HepG2 (cell line): Measurements from ENCODE around the gene SLC16A5. TPM values are rescaled to one million over a fixed set of nuclear protein-coding genes. Genes with fewer than 3 reads are reported as not detected.

Source experiments
- ATAC-seq: fragments of 200-7000 bp; cut with Tn5 transposase; 3 replicates; pipeline ENCODE4 v1.9.1; 2020; ENCODE audit warnings: mild to moderate bottlenecking, moderate library complexity
- BruUV-seq: library from RNA; stranded (reverse); fragments of 400-500 nt; replicated peaks from 2 replicates; lab custom pipeline; 2021; lab: Mats Ljungman, UMichigan
- CTCF ChIA-PET: fragments of 300-600 bp; formaldehyde crosslinking; extraction: SDS; loops from one replicate; lab custom pipeline; 2021; ENCODE audit warnings: low total read pairs, inconsistent platforms, low intra/inter-chr PET ratio; lab: Yijun Ruan, JAX
- POLR2A ChIA-PET: fragments of 350-600 bp; sonication (Branson Sonifier 250); formaldehyde crosslinking; loops from one replicate; lab custom pipeline; 2020; ENCODE audit warnings: antibody characterized with exemption, inconsistent platforms; lab: Yijun Ruan, JAX
- DNase-seq: peaks from one replicate; pipeline ENCODE4 v3.0.0-alpha.2; 2015; ENCODE audit warnings: low spot score
- FAIRE-seq: peaks from 3 replicates; lab custom pipeline; 2011; peaks lifted over from hg19 to GRCh38; lab: Jason Lieb, UNC
- H2AFZ ChIP-seq: one replicate; pipeline ENCODE4 v1.6.1; 2011; ENCODE audit warnings: low read length, inconsistent platforms
- H3K27ac ChIP-seq: fragments of 300-600 bp; 3 replicates; pipeline ENCODE4 v1.8.0; 2011; ENCODE audit warnings: mixed run types, mild to moderate bottlenecking, mixed read lengths, low read length, inconsistent platforms; ENCODE audit not compliant: insufficient read depth; ENCODE audit errors: extremely low read length
- H3K27me3 ChIP-seq, 2 experiments: fragments of 200-600 bp in 1 of 2; 2 replicates in 1 of 2; 3 replicates in 1 of 2; pipeline versions ENCODE4 v1.6.0 to v1.8.0; 2011; ENCODE audit warnings: low read length in 2 of 2, mild to moderate bottlenecking in 2 of 2, moderate library complexity in 2 of 2, inconsistent platforms in 1 of 2; ENCODE audit not compliant: insufficient read depth in 2 of 2, control insufficient read depth in 1 of 2
- H3K36me3 ChIP-seq, 2 experiments: fragments of 200-600 bp in 1 of 2; replicated peaks in 1 of 2; 2 replicates in 1 of 2; 3 replicates in 1 of 2; pipeline versions ENCODE4 v1.5.1 to v1.8.0; 2011; ENCODE audit warnings: low read length in 2 of 2, inconsistent platforms in 1 of 2; ENCODE audit not compliant: insufficient read depth in 2 of 2, control insufficient read depth in 1 of 2
- H3K4me1 ChIP-seq: 2 replicates; pipeline ENCODE4 v1.5.1; 2012; ENCODE audit warnings: low read length, inconsistent platforms; ENCODE audit not compliant: insufficient read depth
- H3K4me2 ChIP-seq: 2 replicates; pipeline ENCODE4 v1.6.0; 2011; ENCODE audit warnings: low read depth, low read length, inconsistent platforms
- H3K4me3 ChIP-seq, 3 experiments: fragments of 200-600 bp in 1 of 3; sonication (generic), shearing (Covaris generic) in 1 of 3; replicated peaks in 1 of 3; 2 replicates each; pipeline ENCODE4 v1.5.1; 2011 to 2016; ENCODE audit warnings: low read length in 3 of 3, inconsistent platforms in 2 of 3, low read depth in 2 of 3, mild to moderate bottlenecking in 2 of 3, control low read depth in 1 of 3, mixed read lengths in 1 of 3; ENCODE audit not compliant: insufficient read depth in 1 of 3
- H3K79me2 ChIP-seq: one replicate; pipeline ENCODE4 v1.6.1; 2011; ENCODE audit warnings: low read length, inconsistent platforms; ENCODE audit not compliant: insufficient read depth
- H3K9ac ChIP-seq: 2 replicates; pipeline ENCODE4 v1.6.0; 2011; ENCODE audit warnings: mild to moderate bottlenecking, low read depth, low read length, inconsistent platforms; ENCODE audit not compliant: insufficient read depth
- H3K9me3 ChIP-seq: 2 replicates; pipeline ENCODE4 v1.5.1; 2012; ENCODE audit warnings: mild to moderate bottlenecking, low read length
- H4K20me1 ChIP-seq: 2 replicates; pipeline ENCODE4 v1.6.0; 2011; ENCODE audit warnings: inconsistent platforms, mild to moderate bottlenecking, low read length, moderate library complexity; ENCODE audit not compliant: insufficient read depth
- CHCHD3 ChIP-seq: sonication (generic); formaldehyde crosslinking; IDR thresholded peaks from 2 replicates; pipeline ENCODE4 v1.8.0; 2022; ENCODE audit warnings: mild to moderate bottlenecking, missing genetic modification reagents, moderate library complexity
- IKZF1 ChIP-seq: fragments of 450-650 bp; IDR thresholded peaks from 2 replicates; pipeline ENCODE4 v1.7.1; 2016
- SIX4 ChIP-seq: sonication (generic); formaldehyde crosslinking; IDR thresholded peaks from 2 replicates; pipeline ENCODE4 v1.4.0; 2020; ENCODE audit warnings: missing genetic modification reagents
- TOE1 ChIP-seq: sonication (generic); formaldehyde crosslinking; IDR thresholded peaks from 2 replicates; pipeline ENCODE4 v1.4.0; 2020; ENCODE audit warnings: mild to moderate bottlenecking, missing genetic modification reagents
- ZBTB4 ChIP-seq: sonication (generic); formaldehyde crosslinking; IDR thresholded peaks from 2 replicates; pipeline ENCODE4 v1.4.0; 2020; ENCODE audit warnings: missing genetic modification reagents, mild to moderate bottlenecking, borderline replicate concordance
- ZMYM4 ChIP-seq: sonication (generic); formaldehyde crosslinking; IDR thresholded peaks from 2 replicates; pipeline ENCODE4 v1.8.1; 2023; ENCODE audit warnings: mild to moderate bottlenecking, missing genetic modification reagents
- ZNF12 ChIP-seq: sonication (generic); formaldehyde crosslinking; IDR thresholded peaks from 2 replicates; pipeline ENCODE4 v1.5.0; 2020; ENCODE audit warnings: missing genetic modification reagents
- ZNF17 ChIP-seq: sonication (generic); formaldehyde crosslinking; IDR thresholded peaks from 2 replicates; pipeline ENCODE4 v1.5.0; 2020; ENCODE audit warnings: mild to moderate bottlenecking, missing genetic modification reagents
- WGBS: methylation state at CpG from one replicate; pipeline ENCODE4 v1.1.6; 2017; ENCODE audit warnings: low lambda C conversion rate; 5-methylcytosine and 5-hydroxymethylcytosine counted together
- in situ Hi-C: cut with HindIII; loops from 2 replicates; pipeline ENCODE4 v1.10.0; 2017; ENCODE audit warnings: low pct_unique_long_range_greater_than_20kb; ENCODE audit not compliant: extremely low pct_ligation_motif_present
- intact Hi-C: fragments of 100-400 bp; cut with micrococcal nuclease; formaldehyde crosslinking; loops from one replicate; pipeline ENCODE4 v1.10.0; 2022; ENCODE audit not compliant: unreplicated experiment
- polyA plus RNA-seq, 8 experiments: library from polyadenylated mRNA; depleted of rRNA in 3 of 8; stranded (reverse) in 7 of 8; unstranded in 1 of 8; fragments of >200 nt; fragmentation: Illumina TruSeq in 4 of 8; extraction: Trizol in 4 of 8; gene quantifications; 2 replicates each; pipeline versions ENCODE4 v1.2.1 to v1.2.3, GENCODE V29; 2011 to 2016; ENCODE audit warnings: low read depth in 4 of 8, missing spikeins in 1 of 8, mixed read lengths in 1 of 8; ENCODE audit not compliant: insufficient read depth in 1 of 8
- total RNA-seq, 5 experiments: library from RNA; depleted of rRNA; stranded (reverse); fragments of >200 nt; fragmentation: Illumina TruSeq; extraction: Trizol; gene quantifications; 2 replicates each; pipeline ENCODE4 v1.2.3, GENCODE V29; 2016; ENCODE audit warnings: low read depth in 1 of 5
- TF ChIP-seq, protein P1 (sequence below): sonication (generic); formaldehyde crosslinking; conservative IDR thresholded peaks from 2 replicates; pipeline ENCODE4 v1.4.0; 2020; ENCODE audit warnings: missing genetic modification reagents
- TF ChIP-seq, protein P2 (sequence below): sonication (generic); formaldehyde crosslinking; IDR thresholded peaks from 2 replicates; pipeline ENCODE4 v1.4.0; 2020; ENCODE audit warnings: missing genetic modification reagents
- TF ChIP-seq, protein P3 (sequence below): IDR thresholded peaks from 2 replicates; pipeline ENCODE4 v1.6.1; 2018; ENCODE audit warnings: missing genetic modification reagents

Gene SLC16A5
- total and polyA plus RNA-seq, 2 of the 13 experiments (the other 11 are each of a cell fraction or from before 2014, with no cell fraction given), result 0.69 to 5.6 TPM

DNA sequence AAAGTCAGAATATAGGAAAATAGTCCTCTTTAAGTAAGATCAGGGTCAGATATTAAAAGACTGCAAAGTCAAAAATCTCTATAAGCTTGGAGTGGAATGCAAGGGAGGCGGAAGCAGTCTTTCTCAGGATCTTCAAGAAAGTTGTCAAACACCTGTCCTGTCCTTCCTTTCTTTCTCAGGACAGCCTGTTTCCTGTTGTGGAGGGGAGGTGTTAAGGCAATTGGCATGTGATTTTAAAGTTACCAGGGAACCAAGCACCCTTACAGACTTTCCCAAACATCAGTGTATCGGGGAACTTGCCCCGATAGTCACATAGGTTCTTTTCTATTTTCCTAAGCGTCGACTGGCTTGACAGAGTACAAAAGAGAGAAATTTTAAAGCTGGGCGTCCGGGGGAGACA lies 43.0 kb upstream of the SLC16A5 start:
- ATAC-seq (no peak), FAIRE-seq (no peak), DNase-seq (no peak)
- Histone ChIP-seq H3K4me2 (no peak overlapping the region), H4K20me1 (no peaks in the 10 kb centered on the region; the same call in 1 of the 2 replicates), H3K27me3 (no peaks in the 10 kb centered on the region; a peak in 1 of 5 replicates), H3K79me2 (peaks cover 29% of the 10 kb centered on the region), H3K36me3 (peaks cover 8 to 35% of the 10 kb centered on the region in 2 experiments), H3K4me1 (peaks cover 28% of the 10 kb centered on the region), H3K9ac (no peak overlapping the region), H2AFZ (no peak overlapping the region), H3K9me3 (no peaks in the 10 kb centered on the region), H3K4me3 (no peak overlapping the region), H3K27ac (no peak overlapping the region)
- TF ChIP-seq SIX4 (no peak), ZBTB4 (no peak), TOE1 (CRISPR knock-in tag) (no peak), IKZF1 (no peak), ZNF12 (no peak), ZNF17 (no peak), CHCHD3 (CRISPR knock-in tag) (no peak), ZMYM4 (no peak)
- TF ChIP-seq, protein P1, sequence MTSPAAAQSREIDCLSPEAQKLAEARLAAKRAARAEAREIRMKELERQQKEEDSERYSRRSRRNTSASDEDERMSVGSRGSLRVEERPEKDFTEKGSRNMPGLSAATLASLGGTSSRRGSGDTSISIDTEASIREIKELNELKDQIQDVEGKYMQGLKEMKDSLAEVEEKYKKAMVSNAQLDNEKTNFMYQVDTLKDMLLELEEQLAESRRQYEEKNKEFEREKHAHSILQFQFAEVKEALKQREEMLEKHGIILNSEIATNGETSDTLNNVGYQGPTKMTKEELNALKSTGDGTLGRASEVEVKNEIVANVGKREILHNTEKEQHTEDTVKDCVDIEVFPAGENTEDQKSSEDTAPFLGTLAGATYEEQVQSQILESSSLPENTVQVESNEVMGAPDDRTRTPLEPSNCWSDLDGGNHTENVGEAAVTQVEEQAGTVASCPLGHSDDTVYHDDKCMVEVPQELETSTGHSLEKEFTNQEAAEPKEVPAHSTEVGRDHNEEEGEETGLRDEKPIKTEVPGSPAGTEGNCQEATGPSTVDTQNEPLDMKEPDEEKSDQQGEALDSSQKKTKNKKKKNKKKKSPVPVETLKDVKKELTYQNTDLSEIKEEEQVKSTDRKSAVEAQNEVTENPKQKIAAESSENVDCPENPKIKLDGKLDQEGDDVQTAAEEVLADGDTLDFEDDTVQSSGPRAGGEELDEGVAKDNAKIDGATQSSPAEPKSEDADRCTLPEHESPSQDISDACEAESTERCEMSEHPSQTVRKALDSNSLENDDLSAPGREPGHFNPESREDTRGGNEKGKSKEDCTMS (CRISPR knock-in tag), result no peak
- TF ChIP-seq, protein P2, sequence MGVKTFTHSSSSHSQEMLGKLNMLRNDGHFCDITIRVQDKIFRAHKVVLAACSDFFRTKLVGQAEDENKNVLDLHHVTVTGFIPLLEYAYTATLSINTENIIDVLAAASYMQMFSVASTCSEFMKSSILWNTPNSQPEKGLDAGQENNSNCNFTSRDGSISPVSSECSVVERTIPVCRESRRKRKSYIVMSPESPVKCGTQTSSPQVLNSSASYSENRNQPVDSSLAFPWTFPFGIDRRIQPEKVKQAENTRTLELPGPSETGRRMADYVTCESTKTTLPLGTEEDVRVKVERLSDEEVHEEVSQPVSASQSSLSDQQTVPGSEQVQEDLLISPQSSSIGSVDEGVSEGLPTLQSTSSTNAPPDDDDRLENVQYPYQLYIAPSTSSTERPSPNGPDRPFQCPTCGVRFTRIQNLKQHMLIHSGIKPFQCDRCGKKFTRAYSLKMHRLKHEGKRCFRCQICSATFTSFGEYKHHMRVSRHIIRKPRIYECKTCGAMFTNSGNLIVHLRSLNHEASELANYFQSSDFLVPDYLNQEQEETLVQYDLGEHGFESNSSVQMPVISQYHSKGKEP (CRISPR knock-in tag), result no peak
- TF ChIP-seq, protein P3, sequence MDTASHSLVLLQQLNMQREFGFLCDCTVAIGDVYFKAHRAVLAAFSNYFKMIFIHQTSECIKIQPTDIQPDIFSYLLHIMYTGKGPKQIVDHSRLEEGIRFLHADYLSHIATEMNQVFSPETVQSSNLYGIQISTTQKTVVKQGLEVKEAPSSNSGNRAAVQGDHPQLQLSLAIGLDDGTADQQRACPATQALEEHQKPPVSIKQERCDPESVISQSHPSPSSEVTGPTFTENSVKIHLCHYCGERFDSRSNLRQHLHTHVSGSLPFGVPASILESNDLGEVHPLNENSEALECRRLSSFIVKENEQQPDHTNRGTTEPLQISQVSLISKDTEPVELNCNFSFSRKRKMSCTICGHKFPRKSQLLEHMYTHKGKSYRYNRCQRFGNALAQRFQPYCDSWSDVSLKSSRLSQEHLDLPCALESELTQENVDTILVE (CRISPR knock-in tag), result no peak
- POLR2A ChIA-PET, result no interaction called here
- 99% methylated on average over 7 of the region's 7 CpGs for WGBS
- CTCF ChIA-PET, result no interaction called here
- in situ Hi-C loops, result no loop called here
- intact Hi-C loops, result loop anchor here (5.0 kb wide), 1 partner anchor 43 kb away; the partner anchor contains the start of gene SLC16A5
- no TSS peak for BruUV-seq
